Mesenchymal stem cell (in vitro differentiated cells and primary cell): ENCODE measurements around the gene KCNH2.

Source experiments
- DNase-seq: peaks from one replicate; pipeline ENCODE4 v3.0.0-alpha.2; 2013
- H2AFZ ChIP-seq: one replicate; pipeline ENCODE4 v1.6.1; 2013; ENCODE audit warnings: low read depth, mild to moderate bottlenecking, control low read depth, inconsistent platforms, low read length, moderate library complexity
- H2AK5ac ChIP-seq: 2 replicates; pipeline ENCODE4 v1.6.1; 2013; ENCODE audit warnings: low read length, moderate library complexity, mild to moderate bottlenecking, inconsistent platforms; ENCODE audit not compliant: severe bottlenecking
- H2BK120ac ChIP-seq: one replicate; pipeline ENCODE4 v1.6.1; 2013; ENCODE audit warnings: low read depth, mild to moderate bottlenecking, inconsistent platforms, low read length, moderate library complexity
- H2BK12ac ChIP-seq, 2 experiments: one replicate each; pipeline ENCODE4 v1.6.1; 2013; ENCODE audit warnings: inconsistent platforms in 2 of 2, low read length in 2 of 2, mild to moderate bottlenecking in 2 of 2, moderate library complexity in 2 of 2, control low read depth in 1 of 2
- H2BK15ac ChIP-seq: one replicate; pipeline ENCODE4 v1.6.1; 2013; ENCODE audit warnings: mild to moderate bottlenecking, low read depth, inconsistent platforms; ENCODE audit not compliant: poor library complexity, severe bottlenecking
- H2BK5ac ChIP-seq: 2 replicates; pipeline ENCODE4 v1.6.1; 2013; ENCODE audit warnings: low read depth, mild to moderate bottlenecking, low read length, control low read depth, inconsistent platforms; ENCODE audit not compliant: poor library complexity, severe bottlenecking
- H3K14ac ChIP-seq, 2 experiments: one replicate each; pipeline ENCODE4 v1.6.1; 2013; ENCODE audit warnings: inconsistent platforms in 2 of 2, low read length in 2 of 2, control low read depth in 1 of 2, mild to moderate bottlenecking in 1 of 2, moderate library complexity in 1 of 2
- H3K18ac ChIP-seq, 2 experiments: one replicate each; pipeline ENCODE4 v1.6.1; 2013; ENCODE audit warnings: inconsistent platforms in 2 of 2, low read length in 2 of 2, control low read depth in 1 of 2, low read depth in 1 of 2, mild to moderate bottlenecking in 1 of 2
- H3K23ac ChIP-seq, 2 experiments: one replicate each; pipeline ENCODE4 v1.6.1; 2013; ENCODE audit warnings: inconsistent platforms in 2 of 2, low read length in 2 of 2, mild to moderate bottlenecking in 2 of 2, moderate library complexity in 2 of 2, control low read depth in 1 of 2
- H3K27ac ChIP-seq: 2 replicates; pipeline ENCODE4 v1.5.1; 2013; ENCODE audit warnings: mild to moderate bottlenecking, moderate library complexity, low read length, control low read depth, inconsistent platforms; ENCODE audit not compliant: poor library complexity, severe bottlenecking
- H3K27me3 ChIP-seq, 2 experiments: 2 replicates each; pipeline versions ENCODE4 v1.6.1 to v1.7.0; 2013; ENCODE audit warnings: low read length in 2 of 2, mild to moderate bottlenecking in 2 of 2, moderate library complexity in 2 of 2, control low read depth in 1 of 2, inconsistent platforms in 1 of 2; ENCODE audit not compliant: control insufficient read depth in 1 of 2, insufficient read depth in 1 of 2
- H3K36me3 ChIP-seq, 2 experiments: 2 replicates each; pipeline versions ENCODE4 v1.6.1 to v1.7.0; 2013; ENCODE audit warnings: low read length in 2 of 2, control low read depth in 1 of 2, inconsistent platforms in 1 of 2, low read depth in 1 of 2, mild to moderate bottlenecking in 1 of 2; ENCODE audit not compliant: insufficient read depth in 2 of 2, control insufficient read depth in 1 of 2
- H3K4ac ChIP-seq, 2 experiments: one replicate each; pipeline ENCODE4 v1.6.1; 2013; ENCODE audit warnings: inconsistent platforms in 2 of 2, low read length in 2 of 2, mild to moderate bottlenecking in 2 of 2, moderate library complexity in 2 of 2, control low read depth in 1 of 2, low read depth in 1 of 2
- H3K4me1 ChIP-seq: 2 replicates; pipeline ENCODE4 v1.6.1; 2013; ENCODE audit warnings: low read depth, low read length, control low read depth; ENCODE audit not compliant: control insufficient read depth, insufficient read depth
- H3K4me2 ChIP-seq: 2 replicates; pipeline ENCODE4 v1.6.1; 2013; ENCODE audit warnings: low read length, mild to moderate bottlenecking, inconsistent platforms; ENCODE audit not compliant: poor library complexity, severe bottlenecking
- H3K4me3 ChIP-seq, 2 experiments: 2 replicates each; pipeline versions ENCODE4 v1.5.1 to v1.7.0; 2013; ENCODE audit warnings: low read length in 2 of 2, mild to moderate bottlenecking in 2 of 2, control low read depth in 1 of 2, low read depth in 1 of 2; ENCODE audit not compliant: insufficient read depth in 1 of 2
- H3K79me1 ChIP-seq: replicated peaks from 2 replicates; pipeline ENCODE4 v1.6.1; 2013; ENCODE audit warnings: mild to moderate bottlenecking, control low read depth, low read length, inconsistent platforms; ENCODE audit not compliant: poor library complexity, severe bottlenecking
- H3K9ac ChIP-seq: 2 replicates; pipeline ENCODE4 v1.7.0; 2013; ENCODE audit warnings: mild to moderate bottlenecking, low read length, moderate library complexity
- H3K9me3 ChIP-seq: 2 replicates; pipeline ENCODE4 v1.7.0; 2013; ENCODE audit warnings: mild to moderate bottlenecking, low read length; ENCODE audit not compliant: control insufficient read depth
- H4K8ac ChIP-seq: one replicate; pipeline ENCODE4 v1.6.1; 2013; ENCODE audit warnings: inconsistent platforms, mild to moderate bottlenecking, low read length, moderate library complexity
- H4K91ac ChIP-seq: one replicate; pipeline ENCODE4 v1.6.1; 2013; ENCODE audit warnings: mild to moderate bottlenecking, low read length, inconsistent platforms
- WGBS: methylation state at CpG from one replicate; pipeline ENCODE4 v1.1.7; 2013; ENCODE audit warnings: mixed read lengths; 5-methylcytosine and 5-hydroxymethylcytosine counted together

Gene KCNH2

GRCh38 chr7:150917969-150918368 is 60.2 kb downstream of the KCNH2 start:
- H2BK12ac ChIP-seq: no peak overlapping the region
- H3K18ac ChIP-seq: no peak overlapping the region
- peaks cover 15 to 82% of the 10 kb centered on the region in 2 experiments for H3K27me3 ChIP-seq
- H3K4me3 ChIP-seq: no peak overlapping the region
- H3K9ac ChIP-seq: no peak overlapping the region
- no peak overlapping the region for H2AK5ac ChIP-seq
- no peak overlapping the region for H3K23ac ChIP-seq
- no peak overlapping the region for H4K91ac ChIP-seq
- no peak overlapping the region for H3K4me2 ChIP-seq
- no peak overlapping the region for H3K14ac ChIP-seq
- H3K9me3 ChIP-seq: no peaks in the 10 kb centered on the region
- no peaks in the 10 kb centered on the region for H3K4me1 ChIP-seq
- no peak for DNase-seq
- H4K8ac ChIP-seq: no peak overlapping the region
- no peak overlapping the region for H2AFZ ChIP-seq
- no peak overlapping the region for H2BK120ac ChIP-seq
- no peak overlapping the region for H3K4ac ChIP-seq
- H2BK15ac ChIP-seq: no peak overlapping the region
- H3K27ac ChIP-seq: no peak overlapping the region
- WGBS: 44% methylated on average over 7 of the region's 7 CpGs
- H3K79me1 ChIP-seq: no peaks in the 10 kb centered on the region
- no peaks in the 10 kb centered on the region for H3K36me3 ChIP-seq
- no peak overlapping the region for H2BK5ac ChIP-seq

DNA sequence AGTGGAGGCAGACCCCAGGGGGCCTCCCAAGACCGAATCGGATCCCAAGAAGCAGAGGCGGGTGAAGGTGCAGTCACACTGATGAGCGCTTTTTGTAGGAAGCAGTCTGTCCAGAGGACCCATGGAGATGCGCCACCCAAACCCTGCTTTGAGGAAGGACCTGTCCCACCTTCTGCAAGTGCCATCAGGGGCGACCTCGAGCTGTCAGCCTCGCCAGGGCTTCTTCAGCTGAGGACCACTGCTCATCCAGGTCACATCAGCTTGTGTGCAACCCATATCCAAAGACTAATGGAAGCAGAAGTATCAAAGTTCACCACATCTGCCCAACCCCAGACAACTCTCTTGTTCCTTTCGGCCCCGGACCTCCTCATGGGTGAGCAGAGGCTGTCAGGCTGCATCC is 61.5 kb downstream of the KCNH2 start:
- H3K79me1 ChIP-seq: no peaks in the 10 kb centered on the region
- H3K36me3 ChIP-seq: no peaks in the 10 kb centered on the region
- H2BK12ac ChIP-seq: no peak overlapping the region
- DNase-seq: no peak
- H3K27ac ChIP-seq: no peak overlapping the region
- no peak overlapping the region for H3K23ac ChIP-seq
- no peak overlapping the region for H3K18ac ChIP-seq
- no peak overlapping the region for H4K8ac ChIP-seq
- no peaks in the 10 kb centered on the region for H3K4me1 ChIP-seq
- no peak overlapping the region for H2AFZ ChIP-seq
- no peak overlapping the region for H2BK120ac ChIP-seq
- no peak overlapping the region for H3K9ac ChIP-seq
- no peak overlapping the region for H3K4me2 ChIP-seq
- no peaks in the 10 kb centered on the region for H3K9me3 ChIP-seq
- H3K4ac ChIP-seq: no peak overlapping the region
- no peak overlapping the region for H2BK15ac ChIP-seq
- WGBS: 83% methylated on average over 10 of the region's 10 CpGs
- H3K27me3 ChIP-seq: peaks cover 19 to 78% of the 10 kb centered on the region in 2 experiments
- H2AK5ac ChIP-seq: no peak overlapping the region
- no peak overlapping the region for H2BK5ac ChIP-seq
- H3K14ac ChIP-seq: no peak overlapping the region
- H4K91ac ChIP-seq: no peak overlapping the region
- H3K4me3 ChIP-seq: no peak overlapping the region

GRCh38 chr7:150914966-150915365 is 63.2 kb downstream of the KCNH2 start:
- Histone ChIP-seq H3K36me3 (no peaks in the 10 kb centered on the region), H3K4me1 (no peaks in the 10 kb centered on the region), H3K4ac (no peak overlapping the region), H3K4me2 (no peak overlapping the region), H2AK5ac (no peak overlapping the region), H3K23ac (no peak overlapping the region), H4K91ac (no peak overlapping the region), H3K9ac (no peak overlapping the region), H2BK5ac (no peak overlapping the region), H3K9me3 (no peaks in the 10 kb centered on the region), H3K4me3 (no peak overlapping the region), H4K8ac (no peak overlapping the region), H3K79me1 (no peaks in the 10 kb centered on the region), H3K27me3 (peaks cover 18 to 76% of the 10 kb centered on the region in 2 experiments), H2BK120ac (no peak overlapping the region), H3K14ac (no peak overlapping the region), H2BK15ac (no peak overlapping the region), H2AFZ (no peak overlapping the region), H3K18ac (no peak overlapping the region), H2BK12ac (no peak overlapping the region), H3K27ac (no peak overlapping the region)
- no peak for DNase-seq
- 66% methylated on average over 6 of the region's 6 CpGs for WGBS

DNA sequence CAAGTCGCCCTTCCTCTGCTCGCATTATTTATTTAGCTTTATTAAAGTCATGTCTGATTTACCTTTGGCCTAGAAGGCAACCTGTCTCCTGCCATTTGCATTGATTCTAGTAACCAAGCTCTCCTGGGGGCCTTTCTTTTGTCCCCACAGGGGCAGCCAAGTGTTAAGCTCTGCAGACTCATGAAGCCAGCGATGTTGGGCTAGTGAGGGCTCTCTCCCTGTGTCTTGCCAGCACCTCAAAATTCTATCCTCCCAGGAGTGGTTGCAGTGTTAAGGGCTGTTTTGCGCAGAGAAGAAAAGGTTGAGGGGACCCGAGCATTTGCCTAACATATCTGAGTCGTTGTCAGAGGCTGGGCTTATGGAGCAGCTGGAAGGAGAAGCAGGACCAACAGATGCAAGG is 63.9 kb downstream of the KCNH2 start:
- Histone ChIP-seq H3K14ac (no peak overlapping the region), H3K4ac (no peak overlapping the region), H3K4me1 (peaks cover 1% of the 10 kb centered on the region), H2BK5ac (no peak overlapping the region), H3K27me3 (peaks cover 15 to 70% of the 10 kb centered on the region in 2 experiments), H3K23ac (no peak overlapping the region), H3K18ac (no peak overlapping the region), H2BK12ac (no peak overlapping the region), H2BK15ac (no peak overlapping the region), H4K91ac (no peak overlapping the region), H3K27ac (no peak overlapping the region), H3K9ac (no peak overlapping the region), H3K4me3 (no peak overlapping the region), H3K4me2 (no peak overlapping the region), H3K9me3 (no peaks in the 10 kb centered on the region), H3K79me1 (no peaks in the 10 kb centered on the region), H3K36me3 (no peaks in the 10 kb centered on the region), H4K8ac (no peak overlapping the region), H2AK5ac (no peak overlapping the region), H2BK120ac (no peak overlapping the region), H2AFZ (no peak overlapping the region)
- 91% methylated on average over 5 of the region's 6 CpGs for WGBS
- DNase-seq: no peak
